SK-N-SH (cell line): Measurements from ENCODE around the gene C1orf174. TPM values are rescaled to one million over a fixed set of nuclear protein-coding genes. Genes with fewer than 3 reads are reported as not detected.

Experiments used
- CTCF ChIA-PET: fragments of 300-600, 350-600 bp; formaldehyde crosslinking; extraction: SDS; loops from one replicate; lab custom pipeline; 2021; lab: Yijun Ruan, JAX
- POLR2A ChIA-PET: fragments of 350-600 bp; sonication (Branson Sonifier 250); formaldehyde crosslinking; extraction: SDS; loops from one replicate; lab custom pipeline; 2020; ENCODE audit warnings: antibody characterized with exemption, inconsistent platforms; lab: Yijun Ruan, JAX
- DNase-seq: peaks from one replicate; pipeline ENCODE4 v3.0.0; 2012
- H2AFZ ChIP-seq: fragments of 200-600 bp; sonication (generic); 2 replicates; pipeline ENCODE4 v1.8.1; 2016; ENCODE audit warnings: antibody characterized with exemption, mild to moderate bottlenecking, low read depth
- H3F3A ChIP-seq: fragments of 200-600 bp; sonication (generic); replicated peaks from 2 replicates; pipeline ENCODE3; 2016; ENCODE audit warnings: antibody characterized with exemption, mild to moderate bottlenecking; ENCODE audit not compliant: insufficient read depth
- H3K27ac ChIP-seq, 2 experiments: fragments of 200-500 bp in 1 of 2; fragments of 200-600 bp in 1 of 2; sonication (Bioruptor generic) in 1 of 2; sonication (generic), shearing (Covaris generic) in 1 of 2; 2 replicates each; pipeline versions ENCODE4 v1.5.1 to v1.6.1; 2014 to 2016; ENCODE audit warnings: low read depth in 2 of 2, inconsistent platforms in 1 of 2, low read length in 1 of 2, mild to moderate bottlenecking in 1 of 2, mixed read lengths in 1 of 2
- H3K27me3 ChIP-seq: fragments of 200-600 bp; sonication (generic), shearing (Covaris generic); 2 replicates; pipeline ENCODE4 v1.6.1; 2016; ENCODE audit warnings: mixed run types; ENCODE audit not compliant: insufficient read depth
- H3K36me3 ChIP-seq, 2 experiments: fragments of 200-500 bp in 1 of 2; fragments of 200-600 bp in 1 of 2; sonication (Bioruptor generic) in 1 of 2; sonication (generic) in 1 of 2; replicated peaks in 1 of 2; 2 replicates each; pipeline versions ENCODE3 to v1.5.1; 2014 to 2016; ENCODE audit warnings: low read length in 1 of 2, mild to moderate bottlenecking in 1 of 2; ENCODE audit not compliant: insufficient read depth in 2 of 2, control insufficient read depth in 1 of 2
- H3K4me1 ChIP-seq, 2 experiments: fragments of 200-500 bp in 1 of 2; fragments of 200-600 bp in 1 of 2; sonication (Bioruptor generic) in 1 of 2; sonication (generic), shearing (Covaris generic) in 1 of 2; 2 replicates each; pipeline versions ENCODE4 v1.5.1 to v1.6.1; 2014 to 2016; ENCODE audit warnings: low read depth in 1 of 2, low read length in 1 of 2, mixed run types in 1 of 2; ENCODE audit not compliant: insufficient read depth in 2 of 2, control insufficient read depth in 1 of 2
- H3K4me2 ChIP-seq: fragments of 200-600 bp; sonication (generic), shearing (Covaris generic); 2 replicates; pipeline ENCODE4 v1.6.1; 2017; ENCODE audit warnings: mixed run types
- H3K4me3 ChIP-seq, 2 experiments: fragments of 200-500 bp in 1 of 2; fragments of 200-600 bp in 1 of 2; sonication (Bioruptor generic) in 1 of 2; sonication (generic), shearing (Covaris generic) in 1 of 2; 2 replicates each; pipeline versions ENCODE4 v1.5.1 to v1.8.1; 2014 to 2016; ENCODE audit warnings: low read depth in 2 of 2, inconsistent platforms in 1 of 2, low read length in 1 of 2, mild to moderate bottlenecking in 1 of 2, mixed read lengths in 1 of 2, moderate library complexity in 1 of 2
- H3K79me2 ChIP-seq: fragments of 200-600 bp; sonication (generic); 2 replicates; pipeline ENCODE4 v1.8.1; 2017; ENCODE audit warnings: mild to moderate bottlenecking; ENCODE audit not compliant: insufficient read depth
- H3K9ac ChIP-seq: fragments of 200-600 bp; sonication (generic); 2 replicates; pipeline ENCODE4 v1.6.1; 2017; ENCODE audit warnings: mixed run types
- H3K9me2 ChIP-seq: fragments of 200-600 bp; sonication (generic); 2 replicates; pipeline ENCODE4 v1.6.1; 2017; ENCODE audit warnings: mixed run types
- H3K9me3 ChIP-seq: fragments of 200-600 bp; sonication (generic); 2 replicates; pipeline ENCODE4 v1.6.1; 2017; ENCODE audit warnings: mixed run types, mild to moderate bottlenecking, moderate library complexity
- H4K20me1 ChIP-seq: fragments of 200-600 bp; sonication (generic); 2 replicates; pipeline ENCODE4 v1.6.1; 2017; ENCODE audit warnings: mild to moderate bottlenecking, mixed run types; ENCODE audit not compliant: insufficient read depth
- CTCF ChIP-seq: fragments of 200-600 bp; sonication (generic); IDR thresholded peaks from 2 replicates; pipeline ENCODE4 v1.6.1; 2017; ENCODE audit warnings: antibody characterized with exemption, mild to moderate bottlenecking, moderate library complexity
- EP300 ChIP-seq, 2 experiments: IDR thresholded peaks; 2 replicates each; pipeline versions ENCODE4 v1.4.0 to v1.6.1; 2012; ENCODE audit warnings: borderline replicate concordance in 1 of 2, low read depth in 1 of 2, low read length in 1 of 2
- FOSL2 ChIP-seq: IDR thresholded peaks from 2 replicates; pipeline ENCODE4 v1.4.0; 2012; ENCODE audit warnings: low read depth, mild to moderate bottlenecking, moderate library complexity, borderline replicate concordance
- FOXM1 ChIP-seq: IDR thresholded peaks from 2 replicates; pipeline ENCODE4 v1.4.0; 2012; ENCODE audit warnings: low read depth, mild to moderate bottlenecking
- GATA2 ChIP-seq: sonication (generic); formaldehyde crosslinking; IDR thresholded peaks from 2 replicates; pipeline ENCODE4 v1.5.0; 2020; ENCODE audit warnings: mild to moderate bottlenecking, missing genetic modification reagents
- IRF3 ChIP-seq: fragments of 150-350 bp; IDR thresholded peaks from 2 replicates; pipeline ENCODE4 v1.6.1; 2016; ENCODE audit warnings: mild to moderate bottlenecking, low read depth, low read length
- JUND ChIP-seq: IDR thresholded peaks from 2 replicates; pipeline ENCODE4 v1.4.0; 2012
- MAX ChIP-seq: IDR thresholded peaks from 2 replicates; pipeline ENCODE4 v1.4.0; 2012; ENCODE audit warnings: low read depth
- MEF2A ChIP-seq: IDR thresholded peaks from 2 replicates; pipeline ENCODE4 v1.4.0; 2012; ENCODE audit warnings: low read depth, borderline replicate concordance
- PBX3 ChIP-seq: IDR thresholded peaks from 2 replicates; pipeline ENCODE4; 2012
- RXRA ChIP-seq: IDR thresholded peaks from 2 replicates; pipeline ENCODE4 v1.4.0; 2012; ENCODE audit warnings: low read depth, mild to moderate bottlenecking, borderline replicate concordance
- SIN3A ChIP-seq: IDR thresholded peaks from 2 replicates; pipeline ENCODE4 v1.6.1; 2012; ENCODE audit warnings: low read depth, mild to moderate bottlenecking, low read length, moderate library complexity, borderline replicate concordance
- SMC3 ChIP-seq: IDR thresholded peaks from 2 replicates; pipeline ENCODE4 v1.6.1; 2012; ENCODE audit warnings: low read depth, low read length, improper control_type of control experiment
- TAF1 ChIP-seq: IDR thresholded peaks from 2 replicates; pipeline ENCODE4 v1.6.1; 2012; ENCODE audit warnings: low read depth, mild to moderate bottlenecking, low read length, moderate library complexity, borderline replicate concordance
- TCF12 ChIP-seq: IDR thresholded peaks from 2 replicates; pipeline ENCODE4 v1.4.0; 2012
- USF2 ChIP-seq: fragments of 150-350 bp; IDR thresholded peaks from 2 replicates; pipeline ENCODE4 v1.6.1; 2017; ENCODE audit warnings: antibody characterized with exemption, low read length, low read depth, borderline replicate concordance
- ZBTB33 ChIP-seq: IDR thresholded peaks from 2 replicates; pipeline ENCODE4 v1.4.0; 2012; ENCODE audit warnings: low read depth, borderline replicate concordance
- WGBS: methylation state at CpG from one replicate; pipeline ENCODE4 v1.1.6; 2017; ENCODE audit warnings: low lambda C conversion rate; 5-methylcytosine and 5-hydroxymethylcytosine counted together
- polyA plus RNA-seq, 3 experiments: library from polyadenylated mRNA; depleted of rRNA; stranded (reverse); fragments of >200 nt; gene quantifications; 2 replicates each; pipeline ENCODE4 v1.2.3, GENCODE V29; 2012

C1orf174 gene
- polyA plus RNA-seq, 1 of the 3 experiments (the other 2 are of a cell fraction): 21.4 TPM

- WGBS: 90% methylated on average over 9 of the region's 14 CpGs
- H2AFZ ChIP-seq: no peak overlapping the region
- no peaks in the 10 kb centered on the region; a peak in 1 of 4 replicates for H3K4me1 ChIP-seq
- no peaks in the 10 kb centered on the region for H3K9me2 ChIP-seq
- H4K20me1 ChIP-seq: 0 out of 2 replicates have a peak, but pooled peaks cover 9% of the 10 kb centered on the region
- H3K27me3 ChIP-seq: no peaks in the 10 kb centered on the region
- CTCF ChIA-PET: no interaction called here
- TF ChIP-seq SIN3A (no peak), JUND (no peak), USF2 (no peak), TCF12 (no peak), RXRA (no peak), ZBTB33 (no peak), SMC3 (no peak), MAX (no peak), FOSL2 (no peak), EP300 (IDR thresholded peaks at IDR 0.05; ENCODE audit: borderline replicate concordance in 1 of 2, low read depth in 1 of 2, low read length in 1 of 2) (no peak)
- H3K4me3 ChIP-seq: no peak overlapping the region
- H3K79me2 ChIP-seq: peaks cover 51% of the 10 kb centered on the region
- no peak overlapping the region for H3K27ac ChIP-seq
- no peak overlapping the region for H3K9ac ChIP-seq
- peaks cover under 1 to 34% of the 10 kb centered on the region in 2 experiments for H3K36me3 ChIP-seq
- no peaks in the 10 kb centered on the region for H3K9me3 ChIP-seq
- DNase-seq: no peak
- H3K4me2 ChIP-seq: no peak overlapping the region
- POLR2A ChIA-PET: no interaction called here
- H3F3A ChIP-seq: no peaks in the 10 kb centered on the region
Observed at GRCh38 chr1:3892748-3893147, 7.3 kb downstream of the C1orf174 start.

- POLR2A ChIA-PET: no interaction called here
- Histone ChIP-seq H3K4me3 (no peak overlapping the region), H3K9ac (no peak overlapping the region), H3K9me2 (no peaks in the 10 kb centered on the region), H3K4me1 (no peaks in the 10 kb centered on the region; a peak in 1 of 4 replicates), H3K79me2 (peaks cover 37% of the 10 kb centered on the region), H3K36me3 (peaks cover 3 to 39% of the 10 kb centered on the region in 2 experiments), H3K4me2 (no peak overlapping the region), H2AFZ (no peak overlapping the region), H3K27me3 (no peaks in the 10 kb centered on the region), H4K20me1 (0 out of 2 replicates have a peak, but pooled peaks cover 6% of the 10 kb centered on the region), H3F3A (no peaks in the 10 kb centered on the region), H3K9me3 (no peaks in the 10 kb centered on the region), H3K27ac (no peak overlapping the region)
- DNase-seq: no peak
- CTCF ChIA-PET: interaction anchor here (1.0 to 1.3 kb wide), 2 partner anchors 20 to 22 kb away, joined by 3 read pairs; no protein-coding TSS in a partner anchor
- no peak for TF ChIP-seq IRF3
- no peak for TF ChIP-seq TCF12
- TF ChIP-seq GATA2 (CRISPR knock-in tag): no peak
- no peak for TF ChIP-seq SMC3
- TF ChIP-seq MEF2A: no peak
- no peak for TF ChIP-seq TAF1
- no peak for TF ChIP-seq EP300 (IDR thresholded peaks at IDR 0.05; ENCODE audit: borderline replicate concordance in 1 of 2, low read depth in 1 of 2, low read length in 1 of 2)
- no peak for TF ChIP-seq PBX3
- no peak for TF ChIP-seq FOXM1
- no peak for TF ChIP-seq CTCF
- WGBS: 96% methylated on average over 9 of the region's 17 CpGs
Observed at GRCh38 chr1:3891329-3891865, 8.7 kb downstream of the C1orf174 start.
